Smooth muscle cell (in vitro differentiated cells): Measurements from ENCODE around the gene APIP. TPM values are rescaled to one million over a fixed set of nuclear protein-coding genes. Genes with fewer than 3 reads are reported as not detected.

Source experiments
- DNase-seq: peaks from one replicate; lab custom pipeline; 2025; ENCODE audit not compliant: unreplicated experiment; lab: John Stamatoyannopoulos, UW
- H2AFZ ChIP-seq: fragments of 200-600 bp; sonication (generic); 2 replicates; pipeline ENCODE4 v1.6.0; 2016; ENCODE audit warnings: antibody characterized with exemption, low read depth, mild to moderate bottlenecking
- H3F3A ChIP-seq: fragments of 200-600 bp; sonication (generic); 2 replicates; pipeline ENCODE4 v1.6.0; 2017; ENCODE audit warnings: antibody characterized with exemption, low read depth
- H3K27ac ChIP-seq: fragments of 200-600 bp; sonication (generic); 2 replicates; pipeline ENCODE4 v1.5.1; 2016; ENCODE audit warnings: low read depth, mild to moderate bottlenecking
- H3K27me3 ChIP-seq: fragments of 200-600 bp; sonication (generic); 2 replicates; pipeline ENCODE4 v1.6.1; 2016; ENCODE audit warnings: low read depth, mild to moderate bottlenecking
- H3K36me3 ChIP-seq: fragments of 200-600 bp; sonication (generic); 2 replicates; pipeline ENCODE4 v1.5.1; 2016; ENCODE audit warnings: low read depth
- H3K4me1 ChIP-seq: fragments of 200-600 bp; sonication (generic); 2 replicates; pipeline ENCODE4 v1.5.1; 2016; ENCODE audit warnings: low read depth
- H3K4me2 ChIP-seq: fragments of 200-600 bp; sonication (generic); 2 replicates; pipeline ENCODE4 v1.6.0; 2016; ENCODE audit warnings: mild to moderate bottlenecking
- H3K4me3 ChIP-seq: fragments of 200-600 bp; sonication (generic); 2 replicates; pipeline ENCODE4 v1.5.1; 2016; ENCODE audit warnings: mild to moderate bottlenecking
- H3K79me2 ChIP-seq: fragments of 200-600 bp; sonication (generic); 2 replicates; pipeline ENCODE4 v1.6.0; 2016; ENCODE audit warnings: low read depth, mild to moderate bottlenecking
- H3K9ac ChIP-seq: fragments of 200-600 bp; sonication (generic); 2 replicates; pipeline ENCODE4 v1.6.0; 2016; ENCODE audit warnings: low read depth
- H3K9me3 ChIP-seq: fragments of 200-600 bp; sonication (generic); replicated peaks from 2 replicates; pipeline ENCODE4 v1.5.1; 2016; ENCODE audit warnings: low read depth
- H4K20me1 ChIP-seq: fragments of 200-600 bp; sonication (generic); 2 replicates; pipeline ENCODE4 v1.6.0; 2016; ENCODE audit warnings: low read depth
- CTCF ChIP-seq: fragments of 200-600 bp; sonication (generic); IDR thresholded peaks from 2 replicates; pipeline ENCODE4 v1.5.1; 2017; ENCODE audit warnings: borderline replicate concordance, mild to moderate bottlenecking, antibody characterized with exemption; ENCODE audit not compliant: insufficient read depth, poor library complexity, severe bottlenecking
- WGBS: methylation state at CpG from one replicate; pipeline ENCODE4 v1.1.7; 2016; ENCODE audit warnings: low lambda C conversion rate; 5-methylcytosine and 5-hydroxymethylcytosine counted together
- polyA plus RNA-seq: library from polyadenylated mRNA; unstranded; fragments of >200 nt; fragmentation: Nextera tagmentation; extraction: Ambion mirVana; gene quantifications from 2 replicates; pipeline ENCODE4 v1.2.1, GENCODE V29; 2016
- total RNA-seq: library from RNA; depleted of rRNA; stranded (reverse); fragments of >200 nt; gene quantifications from 2 replicates; pipeline ENCODE4 v1.2.3, GENCODE V29; 2014

APIP gene
- total and polyA plus RNA-seq, 2 experiments from 2014 or later, result 12.8 to 24.9 TPM

- H4K20me1 ChIP-seq, result no peaks in the 10 kb centered on the region
- WGBS, result 93% methylated on average over 5 of the region's 5 CpGs
- H3K4me3 ChIP-seq, result no peak overlapping the region
- no peak for DNase-seq
- H3K4me2 ChIP-seq, result no peak overlapping the region
- no peaks in the 10 kb centered on the region for H3K27me3 ChIP-seq
- H3K36me3 ChIP-seq, result no peaks in the 10 kb centered on the region
- H3K9ac ChIP-seq, result no peak overlapping the region
- no peaks in the 10 kb centered on the region for H3K79me2 ChIP-seq
- H3K4me1 ChIP-seq, result no peaks in the 10 kb centered on the region
- H3K9me3 ChIP-seq, result no peaks in the 10 kb centered on the region
- no peak for TF ChIP-seq CTCF
- H2AFZ ChIP-seq, result no peak overlapping the region
- no peak overlapping the region for H3K27ac ChIP-seq
- no peaks in the 10 kb centered on the region for H3F3A ChIP-seq
These were observed 45.5 kb downstream of the APIP start for GRCh38 chr11:34870548-34871196.

- Histone ChIP-seq H2AFZ (no peak overlapping the region), H3K9me3 (no peaks in the 10 kb centered on the region), H3K4me2 (no peak overlapping the region), H3F3A (no peaks in the 10 kb centered on the region), H3K27ac (no peak overlapping the region), H3K9ac (no peak overlapping the region), H3K4me3 (no peak overlapping the region), H3K36me3 (no peaks in the 10 kb centered on the region), H3K4me1 (no peaks in the 10 kb centered on the region), H3K79me2 (no peaks in the 10 kb centered on the region), H4K20me1 (no peaks in the 10 kb centered on the region), H3K27me3 (no peaks in the 10 kb centered on the region)
- DNase-seq, result no peak
- TF ChIP-seq CTCF, result no peak
- 72% methylated on average over 3 of the region's 3 CpGs for WGBS
These were observed 46.8 kb downstream of the APIP start for GRCh38 chr11:34869425-34869824.

- no peaks in the 10 kb centered on the region for H3K36me3 ChIP-seq
- H3K4me3 ChIP-seq, result no peak overlapping the region
- H3K27me3 ChIP-seq, result no peaks in the 10 kb centered on the region
- no peak for DNase-seq
- no peaks in the 10 kb centered on the region for H3K4me1 ChIP-seq
- H2AFZ ChIP-seq, result no peak overlapping the region
- 35% methylated on average over 2 of the region's 2 CpGs for WGBS
- TF ChIP-seq CTCF, result no peak
- H3K9me3 ChIP-seq, result no peaks in the 10 kb centered on the region
- no peak overlapping the region for H3K27ac ChIP-seq
- no peak overlapping the region for H3K4me2 ChIP-seq
- H3K79me2 ChIP-seq, result no peaks in the 10 kb centered on the region
- no peak overlapping the region for H3K9ac ChIP-seq
- H3F3A ChIP-seq, result no peaks in the 10 kb centered on the region
- no peaks in the 10 kb centered on the region for H4K20me1 ChIP-seq
These were observed 49.8 kb downstream of the APIP start for GRCh38 chr11:34866375-34866774.

GRCh38 chr11:34865261-34865660 is 50.9 kb downstream of the APIP start:
- H3K79me2 ChIP-seq, result no peaks in the 10 kb centered on the region
- no peak overlapping the region for H3K27ac ChIP-seq
- H2AFZ ChIP-seq, result no peak overlapping the region
- H3K4me2 ChIP-seq, result no peak overlapping the region
- no peak overlapping the region for H3K4me3 ChIP-seq
- H3K9me3 ChIP-seq, result no peaks in the 10 kb centered on the region
- no peaks in the 10 kb centered on the region for H3F3A ChIP-seq
- 94% methylated on average over 3 of the region's 3 CpGs for WGBS
- H3K27me3 ChIP-seq, result no peaks in the 10 kb centered on the region
- no peaks in the 10 kb centered on the region for H3K4me1 ChIP-seq
- no peaks in the 10 kb centered on the region for H3K36me3 ChIP-seq
- no peaks in the 10 kb centered on the region for H4K20me1 ChIP-seq
- no peak for TF ChIP-seq CTCF
- no peak for DNase-seq
- no peak overlapping the region for H3K9ac ChIP-seq
